Neural cell (in vitro differentiated cells): Measurements from ENCODE around the gene SURF1.

ENCODE experiments used
- CTCF ChIP-seq: fragments of 450-650 bp; IDR thresholded peaks from 2 replicates; pipeline ENCODE4 v1.5.1; 2014; ENCODE audit warnings: antibody characterized with exemption, mild to moderate bottlenecking, moderate library complexity; ENCODE audit not compliant: poor library complexity, severe bottlenecking
- EP300 ChIP-seq: fragments of 450-650 bp; conservative IDR thresholded peaks from 2 replicates; pipeline ENCODE4 v1.6.1; 2014; ENCODE audit warnings: antibody characterized with exemption, mild to moderate bottlenecking, moderate library complexity; ENCODE audit not compliant: poor library complexity, severe bottlenecking
- EZH2 ChIP-seq: fragments of 200-600, 300-800 bp; shearing (Covaris generic), sonication (generic); IDR thresholded peaks from 2 replicates; pipeline ENCODE4 v1.6.1; 2014; ENCODE audit warnings: antibody characterized with exemption, low read length, borderline replicate concordance, mild to moderate bottlenecking; ENCODE audit not compliant: insufficient read depth, poor library complexity, severe bottlenecking
- REST ChIP-seq: IDR thresholded peaks from 2 replicates; pipeline ENCODE4 v1.6.1; 2012; ENCODE audit warnings: borderline replicate concordance

- TF ChIP-seq REST (no peak), CTCF (no peak), EZH2 (no peak), EP300 (no peak)
These were observed 6.2 kb downstream of the SURF1 start for GRCh38 chr9:133349965-133350616.
